ENCODE results near the gene MYO5A.

MYO5A gene

DNA sequence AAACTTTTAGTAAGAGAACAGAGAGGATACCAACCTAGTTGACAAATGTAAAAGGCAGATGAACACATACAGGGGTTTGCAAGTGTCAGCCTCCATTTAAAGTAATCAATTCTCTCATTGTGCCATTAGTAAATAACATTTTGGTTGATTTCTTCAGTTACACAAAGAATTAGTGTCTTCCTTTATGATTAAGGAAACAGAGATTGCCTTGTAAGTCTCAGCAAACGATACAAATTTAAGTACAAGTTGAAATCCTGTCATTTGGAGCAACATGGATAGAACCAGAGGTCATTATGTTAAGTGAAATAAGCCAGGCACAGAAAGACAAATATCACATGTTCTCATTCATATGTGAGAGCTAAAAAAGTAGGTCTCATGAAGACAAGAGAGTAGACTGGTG, 26.1 kb downstream of the MYO5A start:
- TF ChIP-seq ZC3H10 (CRISPR knock-in tag; IDR thresholded peaks at IDR 0.05) (no peak), TCF4 (CRISPR knock-in tag; IDR thresholded peaks at IDR 0.05; ENCODE audit: borderline replicate concordance) (no peak), ESRRG (CRISPR knock-in tag; IDR thresholded peaks at IDR 0.05) (no peak), GLIS3 (CRISPR knock-in tag; IDR thresholded peaks at IDR 0.05) (no peak), TOX (CRISPR knock-in tag; IDR thresholded peaks at IDR 0.05; ENCODE audit: borderline replicate concordance) (no peak), ZFP3 (CRISPR knock-in tag; IDR thresholded peaks at IDR 0.05) (no peak), PPARA (CRISPR knock-in tag; IDR thresholded peaks at IDR 0.05; ENCODE audit: borderline replicate concordance) (no peak)
- ATAC-seq, result no peak

- ATAC-seq, result no peak
- TF ChIP-seq CREB5 (CRISPR knock-in tag; IDR thresholded peaks at IDR 0.05; ENCODE audit: low read depth), result no peak
- TF ChIP-seq BACH2 (CRISPR knock-in tag; IDR thresholded peaks at IDR 0.05; ENCODE audit: borderline replicate concordance), result no peak
Measured at GRCh38 chr15:52499506-52499905, 29.2 kb downstream of the MYO5A start.

DNA sequence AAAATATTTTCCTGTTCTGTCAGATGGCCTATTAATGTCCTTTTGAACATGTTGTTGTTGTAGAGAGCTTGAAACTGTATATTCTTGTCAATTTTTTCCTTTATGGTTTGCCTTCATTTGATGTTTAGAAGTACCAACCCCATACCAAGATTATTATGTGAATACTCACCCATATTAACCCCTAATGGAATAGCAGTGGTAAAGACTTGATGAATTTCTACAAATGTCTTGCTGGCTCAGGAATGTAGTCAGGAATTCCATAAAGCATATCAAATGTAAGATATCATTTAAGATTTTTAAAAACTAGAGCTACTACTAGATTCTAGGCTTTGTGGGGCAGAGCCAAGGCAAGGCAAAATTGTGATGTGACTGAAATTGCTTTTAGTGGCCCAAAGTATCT, 30.0 kb downstream of the MYO5A start:
- TF ChIP-seq RARB (CRISPR knock-in tag; IDR thresholded peaks at IDR 0.05) (no peak), ARNTL (CRISPR knock-in tag; IDR thresholded peaks at IDR 0.05; ENCODE audit: borderline replicate concordance, low read depth) (no peak), ZFP30 (CRISPR knock-in tag; IDR thresholded peaks at IDR 0.05) (no peak), ZFP3 (CRISPR knock-in tag; IDR thresholded peaks at IDR 0.05) (no peak), ZNF8 (CRISPR knock-in tag; IDR thresholded peaks at IDR 0.05) (no peak), TCF4 (CRISPR knock-in tag; IDR thresholded peaks at IDR 0.05; ENCODE audit: borderline replicate concordance) (no peak), ZNF70 (CRISPR knock-in tag; IDR thresholded peaks at IDR 0.05) (no peak), ISL1 (CRISPR knock-in tag; IDR thresholded peaks at IDR 0.05) (no peak)
- peak; percentile 66 for ATAC-seq

GRCh38 chr15:52496776-52497470, 31.8 kb downstream of the MYO5A start:
- ATAC-seq, result peak; percentile 68
- TF ChIP-seq, protein P1, sequence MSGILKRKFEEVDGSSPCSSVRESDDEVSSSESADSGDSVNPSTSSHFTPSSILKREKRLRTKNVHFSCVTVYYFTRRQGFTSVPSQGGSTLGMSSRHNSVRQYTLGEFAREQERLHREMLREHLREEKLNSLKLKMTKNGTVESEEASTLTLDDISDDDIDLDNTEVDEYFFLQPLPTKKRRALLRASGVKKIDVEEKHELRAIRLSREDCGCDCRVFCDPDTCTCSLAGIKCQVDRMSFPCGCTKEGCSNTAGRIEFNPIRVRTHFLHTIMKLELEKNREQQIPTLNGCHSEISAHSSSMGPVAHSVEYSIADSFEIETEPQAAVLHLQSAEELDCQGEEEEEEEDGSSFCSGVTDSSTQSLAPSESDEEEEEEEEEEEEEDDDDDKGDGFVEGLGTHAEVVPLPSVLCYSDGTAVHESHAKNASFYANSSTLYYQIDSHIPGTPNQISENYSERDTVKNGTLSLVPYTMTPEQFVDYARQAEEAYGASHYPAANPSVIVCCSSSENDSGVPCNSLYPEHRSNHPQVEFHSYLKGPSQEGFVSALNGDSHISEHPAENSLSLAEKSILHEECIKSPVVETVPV (CRISPR knock-in tag; IDR thresholded peaks at IDR 0.05), result no peak
- no peak for TF ChIP-seq OSR1 (CRISPR knock-in tag; IDR thresholded peaks at IDR 0.05)
- TF ChIP-seq, protein P2, sequence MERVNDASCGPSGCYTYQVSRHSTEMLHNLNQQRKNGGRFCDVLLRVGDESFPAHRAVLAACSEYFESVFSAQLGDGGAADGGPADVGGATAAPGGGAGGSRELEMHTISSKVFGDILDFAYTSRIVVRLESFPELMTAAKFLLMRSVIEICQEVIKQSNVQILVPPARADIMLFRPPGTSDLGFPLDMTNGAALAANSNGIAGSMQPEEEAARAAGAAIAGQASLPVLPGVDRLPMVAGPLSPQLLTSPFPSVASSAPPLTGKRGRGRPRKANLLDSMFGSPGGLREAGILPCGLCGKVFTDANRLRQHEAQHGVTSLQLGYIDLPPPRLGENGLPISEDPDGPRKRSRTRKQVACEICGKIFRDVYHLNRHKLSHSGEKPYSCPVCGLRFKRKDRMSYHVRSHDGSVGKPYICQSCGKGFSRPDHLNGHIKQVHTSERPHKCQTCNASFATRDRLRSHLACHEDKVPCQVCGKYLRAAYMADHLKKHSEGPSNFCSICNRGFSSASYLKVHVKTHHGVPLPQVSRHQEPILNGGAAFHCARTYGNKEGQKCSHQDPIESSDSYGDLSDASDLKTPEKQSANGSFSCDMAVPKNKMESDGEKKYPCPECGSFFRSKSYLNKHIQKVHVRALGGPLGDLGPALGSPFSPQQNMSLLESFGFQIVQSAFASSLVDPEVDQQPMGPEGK (CRISPR knock-in tag; IDR thresholded peaks at IDR 0.05; ENCODE audit: borderline replicate concordance), result no peak
- no peak for TF ChIP-seq CSDC2 (CRISPR knock-in tag; IDR thresholded peaks at IDR 0.05)
- no peak for TF ChIP-seq ZFP3 (CRISPR knock-in tag; IDR thresholded peaks at IDR 0.05)
- no peak for TF ChIP-seq ARNTL (CRISPR knock-in tag; IDR thresholded peaks at IDR 0.05; ENCODE audit: borderline replicate concordance, low read depth)
- TF ChIP-seq ZNF565 (CRISPR knock-in tag; conservative IDR thresholded peaks at IDR 0.05; ENCODE audit: low read depth), result no peak
- no peak for TF ChIP-seq BACH2 (CRISPR knock-in tag; IDR thresholded peaks at IDR 0.05; ENCODE audit: borderline replicate concordance)
- no peak for TF ChIP-seq TSHZ2 (CRISPR knock-in tag; IDR thresholded peaks at IDR 0.05)
- no peak for TF ChIP-seq GLIS3 (CRISPR knock-in tag; IDR thresholded peaks at IDR 0.05)
- no peak for TF ChIP-seq CREB5 (CRISPR knock-in tag; IDR thresholded peaks at IDR 0.05; ENCODE audit: low read depth)
- no peak for TF ChIP-seq PPARA (CRISPR knock-in tag; IDR thresholded peaks at IDR 0.05; ENCODE audit: borderline replicate concordance)
- no peak for TF ChIP-seq ZC3H10 (CRISPR knock-in tag; IDR thresholded peaks at IDR 0.05)
- TF ChIP-seq ESRRG (CRISPR knock-in tag; IDR thresholded peaks at IDR 0.05), result no peak
- TF ChIP-seq ZFP30 (CRISPR knock-in tag; IDR thresholded peaks at IDR 0.05), result no peak
- no peak for TF ChIP-seq RARB (CRISPR knock-in tag; IDR thresholded peaks at IDR 0.05)
- no peak for TF ChIP-seq ZNF70 (CRISPR knock-in tag; IDR thresholded peaks at IDR 0.05)
- no peak for TF ChIP-seq ISL1 (CRISPR knock-in tag; IDR thresholded peaks at IDR 0.05)
